A673 (cell line): ENCODE results near the gene OR51S1. TPM values are rescaled to one million over a fixed set of nuclear protein-coding genes. Genes with fewer than 3 reads are reported as not detected.

ENCODE experiments used
- BruUV-seq: library from RNA; stranded (reverse); fragments of 400-500 nt; replicated peaks from 2 replicates; lab custom pipeline; 2021; lab: Mats Ljungman, UMichigan
- CTCF ChIA-PET: fragments of 300-600 bp; sonication (Branson Sonifier 250); formaldehyde crosslinking; loops from one replicate; lab custom pipeline; 2022; ENCODE audit warnings: antibody characterized with exemption; lab: Charles Lee
- POLR2A ChIA-PET: fragments of 300-600 bp; sonication (Branson Sonifier 250); formaldehyde crosslinking; loops from one replicate; lab custom pipeline; 2022; ENCODE audit warnings: antibody characterized with exemption; ENCODE audit not compliant: low non-redundant PET; lab: Charles Lee
- DNase-seq: peaks from one replicate; pipeline ENCODE4 v3.0.0-alpha.2; 2015; ENCODE audit warnings: low spot score
- H3K27ac ChIP-seq: fragments of 200-600 bp; sonication (generic); 2 replicates; pipeline ENCODE4 v1.5.1; 2016; ENCODE audit warnings: mixed run types, low read depth, mild to moderate bottlenecking, mixed read lengths, antibody characterized with exemption, low read length; ENCODE audit not compliant: poor library complexity, severe bottlenecking
- H3K27me3 ChIP-seq: fragments of 200-600 bp; sonication (generic); replicated peaks from 2 replicates; pipeline ENCODE4 v1.6.1; 2017; ENCODE audit warnings: mixed run types, low read depth, mild to moderate bottlenecking, mixed read lengths, antibody characterized with exemption, low read length; ENCODE audit not compliant: insufficient read depth, poor library complexity
- H3K36me3 ChIP-seq: fragments of 200-600 bp; sonication (generic); 2 replicates; pipeline ENCODE4 v1.6.1; 2016; ENCODE audit warnings: mixed run types, mild to moderate bottlenecking, mixed read lengths, antibody characterized with exemption, low read length; ENCODE audit not compliant: insufficient read depth, poor library complexity, severe bottlenecking
- H3K4me1 ChIP-seq: fragments of 200-600 bp; sonication (generic); 2 replicates; pipeline ENCODE4 v1.6.1; 2017; ENCODE audit warnings: mixed run types, mild to moderate bottlenecking, mixed read lengths, antibody characterized with exemption, low read length; ENCODE audit not compliant: insufficient read depth, poor library complexity, severe bottlenecking
- H3K4me3 ChIP-seq: fragments of 200-600 bp; sonication (generic); 2 replicates; pipeline ENCODE4 v1.5.1; 2016; ENCODE audit warnings: low read depth, mixed run types, mild to moderate bottlenecking, mixed read lengths, low read length; ENCODE audit not compliant: poor library complexity, severe bottlenecking
- H3K9me3 ChIP-seq: fragments of 200-600 bp; sonication (generic); 2 replicates; pipeline ENCODE4 v1.6.1; 2016; ENCODE audit warnings: mixed run types, low read depth, mild to moderate bottlenecking, mixed read lengths, antibody characterized with exemption, low read length; ENCODE audit not compliant: poor library complexity, severe bottlenecking
- CTCF ChIP-seq: fragments of 300-800, 200-600 bp; sonication (generic); conservative IDR thresholded peaks from 2 replicates; pipeline ENCODE4 v1.5.1; 2017; ENCODE audit warnings: low read depth, mild to moderate bottlenecking, antibody characterized with exemption, low read length, moderate library complexity, mixed read lengths
- EZH2 ChIP-seq: fragments of 200-600 bp; sonication (generic); IDR thresholded peaks from 2 replicates; pipeline ENCODE4 v1.6.1; 2017; ENCODE audit warnings: borderline replicate concordance, low read depth, mild to moderate bottlenecking, mixed read lengths, antibody characterized with exemption, low read length; ENCODE audit not compliant: poor library complexity, severe bottlenecking
- intact Hi-C: fragments of 100-400 bp; cut with micrococcal nuclease; formaldehyde crosslinking; loops from one replicate; pipeline ENCODE4 v1.10.0; 2022; ENCODE audit not compliant: unreplicated experiment
- total RNA-seq: library from RNA; stranded (reverse); gene quantifications from 2 replicates; pipeline ENCODE4 v1.2.3, GENCODE V29; 2021

Gene OR51S1
- total RNA-seq, 1 experiment from 2014 or later = not detected

GRCh38 chr11:4882543-4882942 is 33.5 kb upstream of the OR51S1 start:
- ChIA-PET POLR2A (interaction anchor here (0.6 kb wide), 1 partner anchor 1508 kb away, joined by 3 read pairs; no protein-coding TSS in a partner anchor), CTCF (no interaction called here)
- DNase-seq = no peak
- no TSS peak for BruUV-seq
- H3K36me3 ChIP-seq = no peaks in the 10 kb centered on the region
- H3K4me1 ChIP-seq = no peaks in the 10 kb centered on the region
- H3K27me3 ChIP-seq = no peaks in the 10 kb centered on the region
- H3K9me3 ChIP-seq = no peaks in the 10 kb centered on the region
- H3K4me3 ChIP-seq = no peak overlapping the region
- intact Hi-C loops = no loop called here
- no peak overlapping the region for H3K27ac ChIP-seq
- TF ChIP-seq CTCF (no peak), EZH2 (no peak)

- H3K4me1 ChIP-seq = no peaks in the 10 kb centered on the region
- H3K9me3 ChIP-seq = no peaks in the 10 kb centered on the region
- no peak within 1 kb of the TSS for H3K4me3 ChIP-seq
- ChIA-PET CTCF (no interaction called here), POLR2A (no interaction called here)
- H3K27ac ChIP-seq = no peak within 1 kb of the TSS
- no TSS peak for BruUV-seq
- no peaks in the 10 kb centered on the region for H3K36me3 ChIP-seq
- TF ChIP-seq EZH2 (no peak), CTCF (no peak)
- intact Hi-C loops = no loop called here
- no peaks in the 10 kb centered on the region for H3K27me3 ChIP-seq
- DNase-seq = no peak
Measured at GRCh38 chr11:4881860-4882500, 33.0 kb upstream of the OR51S1 start, which contains the start of gene OR51T1. Gene OR51T1, plus strand, starts transcription at chr11:4881900. Its CDS starts 0 bp downstream, at chr11:4881900.

GRCh38 chr11:4881188-4881587 is 32.2 kb upstream of the OR51S1 start:
- Histone ChIP-seq H3K27ac (no peak overlapping the region), H3K9me3 (no peaks in the 10 kb centered on the region), H3K36me3 (no peaks in the 10 kb centered on the region), H3K27me3 (no peaks in the 10 kb centered on the region), H3K4me3 (no peak overlapping the region), H3K4me1 (no peaks in the 10 kb centered on the region)
- POLR2A ChIA-PET = no interaction called here
- intact Hi-C loops = no loop called here
- CTCF ChIA-PET = no interaction called here
- no TSS peak for BruUV-seq
- DNase-seq = no peak
- TF ChIP-seq CTCF (no peak), EZH2 (no peak)
